Activated naive CD8-positive, alpha-beta T cell (primary cell): Measurements from ENCODE around the gene VSNL1.

ENCODE experiments used
- H3K27ac Mint-ChIP-seq: one replicate; pipeline ENCODE4 v1.8.0; 2021; ENCODE audit warnings: mixed read lengths
- H3K27me3 Mint-ChIP-seq: one replicate; pipeline ENCODE4 v1.8.0; 2021; ENCODE audit warnings: mixed read lengths
- H3K36me3 Mint-ChIP-seq: one replicate; pipeline ENCODE4 v1.8.0; 2021; ENCODE audit warnings: mixed read lengths
- H3K4me1 Mint-ChIP-seq: one replicate; pipeline ENCODE4 v1.8.0; 2021; ENCODE audit warnings: low read depth, mixed read lengths
- H3K4me3 Mint-ChIP-seq: one replicate; pipeline ENCODE4 v1.8.0; 2021; ENCODE audit warnings: mild to moderate bottlenecking, mixed read lengths
- H3K9me3 Mint-ChIP-seq: one replicate; pipeline ENCODE4 v1.8.0; 2021; ENCODE audit warnings: low read depth, mixed read lengths

VSNL1 gene

GRCh38 chr2:17606851-17607250 lies 66.4 kb downstream of the VSNL1 start:
- H3K4me3 Mint-ChIP-seq: no peak overlapping the region
- no peaks in the 10 kb centered on the region for H3K4me1 Mint-ChIP-seq
- H3K36me3 Mint-ChIP-seq: no peaks in the 10 kb centered on the region
- no peaks in the 10 kb centered on the region for H3K9me3 Mint-ChIP-seq
- no peak overlapping the region for H3K27ac Mint-ChIP-seq
- H3K27me3 Mint-ChIP-seq: peaks cover 1% of the 10 kb centered on the region

- no peak overlapping the region for H3K4me3 Mint-ChIP-seq
- peaks cover 1% of the 10 kb centered on the region for H3K27me3 Mint-ChIP-seq
- no peaks in the 10 kb centered on the region for H3K36me3 Mint-ChIP-seq
- no peaks in the 10 kb centered on the region for H3K9me3 Mint-ChIP-seq
- no peaks in the 10 kb centered on the region for H3K4me1 Mint-ChIP-seq
- H3K27ac Mint-ChIP-seq: no peak overlapping the region
These were observed 66.9 kb downstream of the VSNL1 start for GRCh38 chr2:17607379-17607778.

- H3K27ac Mint-ChIP-seq: no peak overlapping the region
- peaks cover 1% of the 10 kb centered on the region for H3K27me3 Mint-ChIP-seq
- no peaks in the 10 kb centered on the region for H3K4me1 Mint-ChIP-seq
- no peak overlapping the region for H3K4me3 Mint-ChIP-seq
- H3K36me3 Mint-ChIP-seq: no peaks in the 10 kb centered on the region
- no peaks in the 10 kb centered on the region for H3K9me3 Mint-ChIP-seq
These were observed 67.8 kb downstream of the VSNL1 start for GRCh38 chr2:17608251-17608650.

- no peak overlapping the region for H3K4me3 Mint-ChIP-seq
- H3K4me1 Mint-ChIP-seq: no peaks in the 10 kb centered on the region
- peaks cover 4% of the 10 kb centered on the region for H3K27me3 Mint-ChIP-seq
- no peaks in the 10 kb centered on the region for H3K9me3 Mint-ChIP-seq
- H3K36me3 Mint-ChIP-seq: no peaks in the 10 kb centered on the region
- H3K27ac Mint-ChIP-seq: no peak overlapping the region
These were observed 70.0 kb downstream of the VSNL1 start for GRCh38 chr2:17610521-17610920.

GRCh38 chr2:17611036-17611435 lies 70.5 kb downstream of the VSNL1 start:
- Mint-ChIP-seq H3K36me3 (no peaks in the 10 kb centered on the region), H3K27me3 (peaks cover 4% of the 10 kb centered on the region), H3K27ac (no peak overlapping the region), H3K4me1 (no peaks in the 10 kb centered on the region), H3K9me3 (no peaks in the 10 kb centered on the region), H3K4me3 (no peak overlapping the region)

GRCh38 chr2:17614174-17614930 lies 73.9 kb downstream of the VSNL1 start:
- Mint-ChIP-seq H3K9me3 (no peaks in the 10 kb centered on the region), H3K27ac (no peak overlapping the region), H3K4me1 (no peaks in the 10 kb centered on the region), H3K36me3 (no peaks in the 10 kb centered on the region), H3K27me3 (peaks cover 6% of the 10 kb centered on the region), H3K4me3 (no peak overlapping the region)

GRCh38 chr2:17615147-17615546 lies 74.7 kb downstream of the VSNL1 start:
- H3K27me3 Mint-ChIP-seq: peaks cover 9% of the 10 kb centered on the region
- no peaks in the 10 kb centered on the region for H3K4me1 Mint-ChIP-seq
- no peaks in the 10 kb centered on the region for H3K9me3 Mint-ChIP-seq
- H3K4me3 Mint-ChIP-seq: no peak overlapping the region
- H3K36me3 Mint-ChIP-seq: no peaks in the 10 kb centered on the region
- no peak overlapping the region for H3K27ac Mint-ChIP-seq

GRCh38 chr2:17615728-17616351 lies 75.3 kb downstream of the VSNL1 start:
- no peaks in the 10 kb centered on the region for H3K36me3 Mint-ChIP-seq
- H3K27me3 Mint-ChIP-seq: peaks cover 9% of the 10 kb centered on the region
- H3K4me3 Mint-ChIP-seq: no peak overlapping the region
- H3K4me1 Mint-ChIP-seq: no peaks in the 10 kb centered on the region
- no peaks in the 10 kb centered on the region for H3K9me3 Mint-ChIP-seq
- no peak overlapping the region for H3K27ac Mint-ChIP-seq

- H3K9me3 Mint-ChIP-seq: no peaks in the 10 kb centered on the region
- peaks cover 9% of the 10 kb centered on the region for H3K27me3 Mint-ChIP-seq
These were observed 75.9 kb downstream of the VSNL1 start for GRCh38 chr2:17616405-17616804.

GRCh38 chr2:17617516-17617915 lies 77.0 kb downstream of the VSNL1 start:
- Mint-ChIP-seq H3K9me3 (no peaks in the 10 kb centered on the region), H3K27me3 (peaks cover 11% of the 10 kb centered on the region), H3K27ac (no peak overlapping the region), H3K4me3 (no peak overlapping the region), H3K36me3 (no peaks in the 10 kb centered on the region), H3K4me1 (no peaks in the 10 kb centered on the region)

More at GRCh38 chr2:17616405-17616804, 75.9 kb downstream of the VSNL1 start:
- Mint-ChIP-seq H3K4me3 (no peak overlapping the region), H3K27ac (no peak overlapping the region), H3K4me1 (no peaks in the 10 kb centered on the region), H3K36me3 (no peaks in the 10 kb centered on the region)

GRCh38 chr2:17617955-17618354 lies 77.5 kb downstream of the VSNL1 start:
- no peak overlapping the region for H3K4me3 Mint-ChIP-seq
- H3K4me1 Mint-ChIP-seq: no peaks in the 10 kb centered on the region
- H3K9me3 Mint-ChIP-seq: no peaks in the 10 kb centered on the region
- H3K36me3 Mint-ChIP-seq: no peaks in the 10 kb centered on the region
- peaks cover 11% of the 10 kb centered on the region for H3K27me3 Mint-ChIP-seq
- H3K27ac Mint-ChIP-seq: no peak overlapping the region

- H3K27ac Mint-ChIP-seq: no peak overlapping the region
- no peak overlapping the region for H3K4me3 Mint-ChIP-seq
These were observed 79.8 kb downstream of the VSNL1 start for GRCh38 chr2:17620280-17620679.

GRCh38 chr2:17620841-17621240 lies 80.3 kb downstream of the VSNL1 start:
- Mint-ChIP-seq H3K4me1 (no peaks in the 10 kb centered on the region), H3K9me3 (no peaks in the 10 kb centered on the region), H3K27me3 (peaks cover 9% of the 10 kb centered on the region), H3K36me3 (no peaks in the 10 kb centered on the region), H3K27ac (no peak overlapping the region), H3K4me3 (no peak overlapping the region)

More at GRCh38 chr2:17620280-17620679, 79.8 kb downstream of the VSNL1 start:
- H3K36me3 Mint-ChIP-seq: no peaks in the 10 kb centered on the region
- no peaks in the 10 kb centered on the region for H3K4me1 Mint-ChIP-seq
- no peaks in the 10 kb centered on the region for H3K9me3 Mint-ChIP-seq
- peaks cover 9% of the 10 kb centered on the region for H3K27me3 Mint-ChIP-seq

- Mint-ChIP-seq H3K27ac (no peak overlapping the region), H3K36me3 (no peaks in the 10 kb centered on the region), H3K9me3 (no peaks in the 10 kb centered on the region), H3K4me1 (no peaks in the 10 kb centered on the region), H3K27me3 (peaks cover 7% of the 10 kb centered on the region), H3K4me3 (no peak overlapping the region)
These were observed 81.3 kb downstream of the VSNL1 start for GRCh38 chr2:17621781-17622180.

- H3K36me3 Mint-ChIP-seq: no peaks in the 10 kb centered on the region
- no peaks in the 10 kb centered on the region for H3K4me1 Mint-ChIP-seq
- H3K27me3 Mint-ChIP-seq: peaks cover 3% of the 10 kb centered on the region
- no peak overlapping the region for H3K4me3 Mint-ChIP-seq
- no peaks in the 10 kb centered on the region for H3K9me3 Mint-ChIP-seq
- H3K27ac Mint-ChIP-seq: no peak overlapping the region
These were observed 85.0 kb downstream of the VSNL1 start for GRCh38 chr2:17625446-17625845.

GRCh38 chr2:17626986-17627385 lies 86.5 kb downstream of the VSNL1 start:
- no peaks in the 10 kb centered on the region for H3K4me1 Mint-ChIP-seq

More at GRCh38 chr2:17626986-17627385, 86.5 kb downstream of the VSNL1 start:
- peaks cover 2% of the 10 kb centered on the region for H3K27me3 Mint-ChIP-seq
- no peaks in the 10 kb centered on the region for H3K36me3 Mint-ChIP-seq
- no peak overlapping the region for H3K27ac Mint-ChIP-seq
- H3K9me3 Mint-ChIP-seq: no peaks in the 10 kb centered on the region
- no peak overlapping the region for H3K4me3 Mint-ChIP-seq
